HG03439 (cell line): ENCODE results near the gene LRRC71.

Experiments used
- ATAC-seq: cut with Tn5 transposase; IDR thresholded peaks from one replicate; pipeline ENCODE4 v1.9.1; 2021; ENCODE audit warnings: mild to moderate bottlenecking, moderate library complexity; ENCODE audit not compliant: unreplicated experiment

The LRRC71 gene

GRCh38 chr1:156892190-156893047 lies 28.0 kb upstream of the LRRC71 start:
- peak; percentile 68 for ATAC-seq

DNA sequence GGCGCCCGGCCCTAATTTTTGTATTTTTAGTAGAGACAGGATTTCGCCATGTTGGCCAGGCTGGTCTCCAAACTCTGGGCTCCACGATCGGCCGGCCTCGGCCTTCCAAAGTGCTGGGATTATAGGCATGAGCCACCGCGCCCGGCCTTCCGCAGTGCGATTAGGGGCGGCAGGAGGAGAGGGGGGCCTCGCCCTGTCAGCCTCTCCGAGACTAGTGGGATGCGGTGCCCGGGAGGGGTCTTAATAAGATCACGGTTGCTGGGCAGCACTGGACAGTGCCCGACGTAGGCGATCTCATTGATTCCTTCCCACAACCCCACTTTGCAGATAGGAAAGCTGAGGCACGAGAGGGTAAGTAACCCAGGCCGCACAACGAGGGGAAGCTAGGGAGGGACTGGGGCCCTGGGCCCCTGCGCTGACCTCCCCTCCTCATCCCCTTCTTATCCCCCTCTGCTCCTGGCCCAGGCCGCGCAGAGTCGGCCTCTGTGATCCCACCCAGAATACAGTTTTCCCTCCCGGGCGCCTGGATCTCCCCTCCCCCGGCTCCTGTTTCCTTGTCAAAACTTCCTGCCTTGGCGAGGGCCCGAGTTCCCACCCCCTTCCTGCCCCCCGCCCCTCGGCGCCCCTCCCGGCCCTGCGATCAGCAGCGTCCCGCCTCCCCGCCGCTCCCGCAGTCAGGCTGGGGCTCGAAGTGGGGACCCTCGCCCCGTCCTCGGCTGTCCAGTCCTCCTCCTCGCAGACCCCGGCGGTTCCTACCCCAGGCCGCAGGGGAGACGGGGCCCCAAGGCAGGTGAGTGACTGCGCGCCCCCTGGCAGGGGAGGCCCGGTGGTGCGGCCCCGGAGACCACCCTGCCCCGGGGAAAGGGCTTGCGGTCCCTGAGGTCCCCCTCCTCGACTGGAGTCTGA lies 27.1 kb upstream of the LRRC71 start, which contains the start of gene PEAR1:
PEAR1 (plus strand) TSS at position 671 of the 906 bp plus-strand sequence. CDS start 10,209 bp downstream, outside the sequence.
- no peak for ATAC-seq

- no peak for ATAC-seq
Measured at GRCh38 chr1:156894001-156894400, 26.4 kb upstream of the LRRC71 start.

GRCh38 chr1:156894711-156895454 lies 25.5 kb upstream of the LRRC71 start:
- ATAC-seq = no peak

DNA sequence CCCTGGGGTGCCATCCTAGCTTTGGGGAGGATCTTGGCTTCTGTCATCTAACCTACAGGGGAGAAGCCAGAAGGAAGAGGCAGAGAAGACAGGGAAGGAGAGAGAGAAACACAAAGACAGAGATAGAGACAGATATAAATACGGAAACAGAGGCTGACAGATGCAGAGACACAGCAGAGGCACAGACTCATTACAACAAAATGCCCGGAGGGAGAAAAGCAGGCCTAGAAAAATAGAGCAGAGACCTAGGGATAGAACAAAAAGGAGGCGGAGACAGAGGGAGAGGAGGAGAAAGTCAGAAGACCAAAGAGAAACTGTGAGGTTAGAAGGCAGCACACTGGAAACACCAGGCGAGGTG lies 25.0 kb upstream of the LRRC71 start:
- ATAC-seq = no peak

DNA sequence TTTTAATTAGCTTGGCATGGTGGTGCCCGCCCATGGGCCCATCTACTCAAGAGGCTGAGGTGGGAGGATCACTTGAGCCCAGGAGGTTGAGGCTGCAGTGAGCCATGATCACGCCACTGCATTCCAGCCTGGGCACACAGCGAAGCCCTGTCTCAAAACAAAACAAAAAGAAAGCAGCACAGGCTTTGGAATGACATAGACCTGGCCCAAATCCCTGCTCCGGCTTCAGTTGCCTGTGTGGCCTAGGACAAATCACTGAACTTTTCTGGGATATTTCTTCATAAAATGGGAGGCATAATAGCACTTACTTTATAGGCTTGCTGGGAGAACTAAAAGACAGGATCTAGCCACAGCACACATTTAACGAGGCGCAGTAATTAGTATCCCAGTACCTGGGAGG lies 24.5 kb upstream of the LRRC71 start:
- ATAC-seq = no peak

- no peak for ATAC-seq
Measured at GRCh38 chr1:156896490-156897033, 23.9 kb upstream of the LRRC71 start.

DNA sequence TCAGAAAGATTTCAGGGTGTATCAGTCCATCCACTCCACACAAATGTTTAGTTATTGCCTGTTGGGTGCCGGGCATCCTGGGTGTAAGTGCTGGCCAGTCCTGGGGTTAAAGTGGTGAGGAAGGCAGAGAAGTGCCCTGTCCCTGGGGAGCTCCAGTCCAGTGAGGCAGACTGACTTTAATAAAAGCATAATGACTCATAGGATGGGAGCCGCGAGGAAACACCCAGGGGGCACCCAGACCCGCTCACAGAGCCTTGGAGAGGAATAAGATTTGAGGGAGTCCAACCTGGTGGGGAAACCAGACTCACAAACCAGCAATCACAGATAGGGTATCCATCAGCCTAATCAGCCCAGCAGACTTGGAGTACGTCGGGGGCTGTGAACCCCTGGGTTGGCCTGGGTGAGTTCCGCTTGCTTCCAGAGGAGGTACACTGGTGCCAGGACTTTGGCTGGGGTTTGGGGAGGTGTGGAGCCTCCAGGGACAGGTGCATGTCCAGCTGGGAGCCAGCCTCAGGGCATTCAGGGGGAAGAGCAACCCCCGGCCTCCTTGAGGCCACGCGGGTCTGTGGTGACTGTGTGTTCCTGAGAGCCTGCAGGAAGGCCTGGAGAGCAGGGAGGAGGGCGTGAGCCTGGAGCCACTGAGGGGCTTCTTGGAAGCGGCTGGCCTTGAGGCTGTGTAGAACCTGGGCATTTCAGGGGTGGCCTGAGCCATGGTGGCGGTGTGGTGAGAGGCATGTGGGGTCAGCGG lies 23.2 kb upstream of the LRRC71 start:
- no peak for ATAC-seq

GRCh38 chr1:156898161-156898566 lies 22.3 kb upstream of the LRRC71 start:
- no peak for ATAC-seq

DNA sequence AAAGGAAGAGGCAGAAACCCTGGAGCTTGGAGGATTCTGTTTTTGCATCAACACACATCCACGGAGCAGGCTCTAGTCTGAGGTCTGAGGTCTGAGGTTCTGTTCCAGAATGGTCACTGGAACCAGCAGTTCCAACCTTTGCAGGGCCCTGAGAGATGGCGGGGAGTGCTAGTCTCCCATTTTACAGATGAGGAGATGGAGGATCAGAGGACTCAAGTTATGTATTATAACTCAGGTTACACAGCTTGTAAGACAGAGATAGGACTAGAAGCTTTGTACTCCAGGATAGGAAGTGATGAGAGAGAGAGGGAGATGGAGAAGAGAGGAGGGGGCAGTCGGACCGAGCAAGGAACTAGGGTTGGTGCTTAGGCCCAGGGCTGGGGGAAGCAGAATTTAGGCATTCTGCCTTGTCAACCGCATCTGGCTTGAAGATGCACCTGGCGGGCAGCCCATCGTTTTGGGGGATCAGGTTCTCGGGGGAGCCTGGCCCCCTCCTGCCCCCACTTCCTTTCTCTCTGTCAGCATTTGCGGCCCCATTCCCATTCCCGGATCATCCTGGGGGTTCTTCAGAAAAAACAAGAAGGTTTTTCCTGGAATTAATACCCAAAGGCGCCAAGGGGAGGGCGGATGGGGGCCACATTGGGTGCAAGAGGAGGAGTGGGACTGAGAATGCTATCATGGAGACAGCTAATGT lies 21.3 kb upstream of the LRRC71 start:
- ATAC-seq = no peak

- no peak for ATAC-seq
Measured at GRCh38 chr1:156899956-156900718, 20.3 kb upstream of the LRRC71 start.

GRCh38 chr1:156900896-156901589 lies 19.4 kb upstream of the LRRC71 start:
- no peak for ATAC-seq

GRCh38 chr1:156901590-156901900 lies 18.9 kb upstream of the LRRC71 start:
- ATAC-seq = no peak

DNA sequence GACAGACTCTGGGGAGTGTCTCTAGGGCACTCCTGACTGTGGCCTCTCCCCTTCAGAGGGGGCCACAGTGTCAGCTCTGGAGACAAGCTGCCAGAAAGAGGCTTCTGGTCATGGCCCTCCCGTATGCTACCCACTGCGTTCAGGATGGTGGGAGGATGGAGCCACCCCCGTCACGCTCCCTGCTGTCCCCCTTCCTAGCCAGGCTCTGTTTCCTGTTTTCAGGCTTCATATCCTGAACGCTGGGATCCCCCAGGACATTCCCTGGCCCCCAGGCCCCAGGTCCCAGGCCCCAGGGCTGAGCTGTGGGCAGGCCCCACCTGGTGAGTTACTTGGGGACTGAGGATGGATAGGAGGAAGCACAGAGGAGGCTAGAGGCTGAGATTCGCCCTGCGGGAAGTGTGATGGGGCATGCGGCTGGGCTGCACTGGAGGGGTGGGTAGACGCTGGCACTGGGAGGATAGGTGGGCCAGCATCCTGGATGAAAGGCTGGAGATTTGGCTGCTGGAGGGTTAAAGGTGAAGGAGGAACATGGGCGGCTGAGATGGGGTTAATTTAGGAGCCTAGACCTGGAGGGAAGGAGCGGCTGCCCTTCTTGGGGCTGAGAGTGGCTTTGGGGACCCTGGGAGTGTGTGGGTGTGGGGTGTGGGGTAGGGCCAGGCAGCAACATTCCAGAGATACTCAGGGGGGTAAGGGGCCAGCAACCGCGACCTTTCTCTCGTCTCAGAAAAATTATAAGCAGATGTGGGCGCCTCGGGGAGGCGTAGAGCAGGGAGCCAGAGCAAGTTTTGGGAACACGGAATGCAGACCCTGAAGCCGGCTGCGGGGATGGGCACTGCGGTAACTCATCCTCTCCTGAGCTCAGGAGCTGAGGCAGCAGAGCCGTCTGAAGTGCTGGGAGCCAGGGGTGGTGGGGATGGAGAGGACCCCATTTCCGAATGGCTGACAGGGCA lies 18.2 kb upstream of the LRRC71 start:
- no peak for ATAC-seq

DNA sequence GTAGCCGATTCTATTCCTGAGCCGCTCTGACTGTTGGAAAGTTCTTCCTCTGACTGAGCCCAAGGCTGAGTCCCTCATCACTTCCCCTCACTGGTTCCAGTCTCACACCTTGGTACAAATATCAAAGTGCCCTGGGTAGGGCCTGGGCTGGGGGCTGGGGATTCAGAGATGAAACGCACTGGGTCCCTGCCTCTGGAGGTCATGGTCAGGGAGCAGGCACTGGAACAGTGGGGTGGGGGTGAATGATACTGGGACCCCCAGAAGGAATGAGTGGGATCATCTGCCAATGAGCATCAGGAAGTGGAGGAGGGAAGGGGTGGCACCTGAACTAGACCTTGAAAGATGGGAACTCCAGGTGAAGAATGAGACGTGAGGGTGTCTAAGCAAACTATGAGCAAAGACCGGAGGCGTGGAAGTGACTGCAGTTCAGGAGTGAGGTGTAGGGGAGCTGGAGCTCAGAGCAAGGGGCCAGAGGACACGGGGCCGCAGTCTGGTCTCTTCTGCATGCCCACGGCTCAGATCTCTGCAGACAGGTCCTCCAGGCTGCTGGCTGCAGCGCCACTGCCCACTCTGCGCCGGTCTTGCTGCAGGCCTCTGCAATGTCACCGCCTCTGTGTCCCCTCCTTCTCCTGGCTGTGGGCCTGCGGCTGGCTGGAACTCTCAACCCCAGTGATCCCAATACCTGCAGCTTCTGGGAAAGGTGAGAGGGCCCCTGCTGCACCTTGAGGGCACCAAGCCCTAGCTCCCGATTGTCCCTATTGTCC lies 16.9 kb upstream of the LRRC71 start:
- no peak for ATAC-seq

DNA sequence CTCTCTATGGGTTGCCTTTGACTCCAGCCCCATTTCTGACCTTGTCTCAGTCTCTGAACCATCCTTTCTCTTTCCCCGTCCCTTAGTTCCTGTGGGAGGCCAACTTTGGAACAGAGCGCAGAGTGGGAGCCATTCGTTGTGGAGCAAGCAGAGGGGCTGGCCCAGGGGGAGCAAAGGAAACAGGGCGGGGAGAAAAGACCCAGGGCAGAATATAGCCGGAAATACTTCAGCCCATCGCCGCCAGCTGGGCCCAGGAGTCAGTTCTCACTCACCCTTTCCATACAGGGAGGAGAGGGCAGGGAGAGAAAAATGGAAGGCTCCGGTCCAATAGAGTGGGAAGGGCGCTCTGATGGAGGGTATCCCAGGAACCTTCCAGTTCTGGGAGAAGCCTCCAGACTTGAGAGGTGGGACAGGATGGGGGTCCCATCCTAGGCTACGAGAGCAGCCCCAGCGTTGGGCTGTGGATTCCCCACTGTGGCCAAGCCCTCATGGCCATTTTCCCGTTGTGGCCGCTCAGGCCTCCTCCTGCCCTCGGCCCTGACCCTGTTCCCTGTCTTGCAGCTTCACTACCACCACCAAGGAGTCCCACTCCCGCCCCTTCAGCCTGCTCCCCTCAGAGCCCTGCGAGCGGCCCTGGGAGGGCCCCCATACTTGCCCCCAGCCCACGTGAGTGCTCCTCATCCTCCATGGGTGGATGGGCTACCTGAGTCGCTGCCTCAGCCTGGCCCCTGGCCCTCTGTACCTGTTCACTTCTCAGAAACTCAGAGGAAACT lies 16.1 kb upstream of the LRRC71 start:
- ATAC-seq = no peak
